Neutrophil (primary cell): ENCODE measurements around the gene FRAT2.
A peak's percentile ranks its signal among the peaks of the same experiment; 100 is the strongest.
"Not testable (repeated sequence)": the region's sequence is repeated elsewhere in the genome, so short reads cannot be mapped to it uniquely, and the experiment has no call there.

Experiments used
- H3K27ac ChIP-seq: fragments of 200-600 bp; sonication (generic); 2 replicates; pipeline ENCODE4 v1.5.1; 2016; ENCODE audit warnings: mild to moderate bottlenecking, moderate library complexity
- H3K27me3 ChIP-seq: fragments of 200-600 bp; sonication (generic); 2 replicates; pipeline ENCODE4 v1.6.0; 2016; ENCODE audit warnings: mild to moderate bottlenecking
- H3K36me3 ChIP-seq: fragments of 200-600 bp; sonication (generic); 2 replicates; pipeline ENCODE4 v1.5.1; 2017
- H3K4me1 ChIP-seq, 2 experiments: fragments of 200-600 bp in 1 of 2; sonication (generic) in 1 of 2; 1 replicate in 1 of 2; 2 replicates in 1 of 2; pipeline versions ENCODE4 v1.5.1 to v1.6.1; 2013 to 2016; ENCODE audit warnings: low read depth in 1 of 2, low read length in 1 of 2, mild to moderate bottlenecking in 1 of 2, moderate library complexity in 1 of 2; ENCODE audit not compliant: control insufficient read depth in 1 of 2, insufficient read depth in 1 of 2
- H3K4me3 ChIP-seq, 2 experiments: fragments of 200-600 bp in 1 of 2; sonication (generic) in 1 of 2; 1 replicate in 1 of 2; 2 replicates in 1 of 2; pipeline ENCODE4 v1.5.1; 2013 to 2016; ENCODE audit warnings: low read depth in 1 of 2, low read length in 1 of 2, mild to moderate bottlenecking in 1 of 2, moderate library complexity in 1 of 2
- H3K9me3 ChIP-seq: fragments of 200-600 bp; sonication (generic); 2 replicates; pipeline ENCODE4 v1.5.1; 2016
- CTCF ChIP-seq: fragments of 200-600 bp; sonication (generic); IDR thresholded peaks from 2 replicates; pipeline ENCODE4 v1.5.1; 2016; ENCODE audit warnings: antibody characterized with exemption

Gene FRAT2

DNA sequence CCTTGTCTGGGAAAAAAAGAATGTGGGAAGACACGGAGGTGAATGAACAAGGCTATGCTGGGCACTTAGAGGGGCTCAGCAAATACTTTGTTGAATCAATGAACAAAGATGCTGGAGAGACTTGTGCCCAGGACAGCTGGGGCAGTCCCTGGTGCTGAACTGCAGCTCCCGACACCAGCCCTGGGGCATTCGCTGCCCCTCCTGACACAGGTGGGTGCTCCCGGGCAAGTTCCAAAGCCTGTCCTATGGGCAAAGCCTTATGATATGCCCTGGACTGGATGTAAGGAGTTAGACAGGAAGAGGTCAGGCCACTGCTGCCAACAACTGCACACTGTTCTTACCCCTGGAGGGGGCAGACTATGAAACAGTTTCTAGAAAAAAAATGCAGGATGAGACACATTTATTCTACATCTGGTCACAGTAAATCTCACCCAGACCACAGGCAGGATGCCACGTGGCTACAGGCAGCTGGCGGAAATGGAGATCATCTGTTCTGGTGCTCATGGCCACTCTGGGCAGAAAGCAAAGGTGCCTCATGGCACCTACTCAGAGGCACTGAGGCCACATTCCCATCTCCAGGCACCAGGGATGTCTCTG is 21.9 kb upstream of the FRAT2 start:
- Histone ChIP-seq H3K27me3 (no peaks in the 10 kb centered on the region), H3K4me1 (peaks cover 99 to 100% of the 10 kb centered on the region in 2 experiments), H3K27ac (peak overlapping the region; percentile 100), H3K4me3 (peak overlapping the region in 1 of 2 experiments; percentile 48), H3K36me3 (peaks cover 40% of the 10 kb centered on the region), H3K9me3 (no peaks in the 10 kb centered on the region)
- no peak for TF ChIP-seq CTCF

DNA sequence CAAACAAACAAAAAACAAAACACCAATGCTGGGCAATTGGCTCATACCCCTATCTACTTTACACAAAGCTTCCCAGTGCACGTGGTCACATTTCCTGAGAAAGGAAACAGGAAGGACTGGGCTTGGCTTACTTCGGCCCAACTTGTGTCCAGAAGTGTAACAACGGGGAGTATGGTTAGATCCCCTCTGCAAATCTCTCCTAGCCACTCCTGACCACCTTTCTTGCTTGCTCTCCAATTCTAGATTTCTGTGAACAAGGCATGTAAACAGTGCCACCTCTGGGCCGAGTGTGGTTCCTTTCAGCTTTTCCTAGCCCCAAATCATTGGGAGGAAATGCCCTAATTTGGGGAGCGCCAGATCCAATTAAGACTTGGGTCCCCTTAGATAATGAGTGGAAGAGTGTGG is 21.0 kb upstream of the FRAT2 start:
- Histone ChIP-seq H3K36me3 (peaks cover 40% of the 10 kb centered on the region), H3K9me3 (no peaks in the 10 kb centered on the region), H3K27me3 (no peaks in the 10 kb centered on the region), H3K27ac (peak overlapping the region; percentile 100), H3K4me1 (peaks cover 98 to 99% of the 10 kb centered on the region in 2 experiments), H3K4me3 (peak overlapping the region; percentile 40 to 48)
- peak; percentile 52 for TF ChIP-seq CTCF

- Histone ChIP-seq H3K9me3 (no peaks in the 10 kb centered on the region), H3K36me3 (peaks cover 37% of the 10 kb centered on the region), H3K4me1 (peaks cover 90 to 91% of the 10 kb centered on the region in 2 experiments), H3K27me3 (no peaks in the 10 kb centered on the region), H3K4me3 (peak overlapping the region; percentile 38 to 48), H3K27ac (peak overlapping the region; percentile 100)
- TF ChIP-seq CTCF: peak; percentile 51
Measured at GRCh38 chr10:97353945-97354344, 19.4 kb upstream of the FRAT2 start.

DNA sequence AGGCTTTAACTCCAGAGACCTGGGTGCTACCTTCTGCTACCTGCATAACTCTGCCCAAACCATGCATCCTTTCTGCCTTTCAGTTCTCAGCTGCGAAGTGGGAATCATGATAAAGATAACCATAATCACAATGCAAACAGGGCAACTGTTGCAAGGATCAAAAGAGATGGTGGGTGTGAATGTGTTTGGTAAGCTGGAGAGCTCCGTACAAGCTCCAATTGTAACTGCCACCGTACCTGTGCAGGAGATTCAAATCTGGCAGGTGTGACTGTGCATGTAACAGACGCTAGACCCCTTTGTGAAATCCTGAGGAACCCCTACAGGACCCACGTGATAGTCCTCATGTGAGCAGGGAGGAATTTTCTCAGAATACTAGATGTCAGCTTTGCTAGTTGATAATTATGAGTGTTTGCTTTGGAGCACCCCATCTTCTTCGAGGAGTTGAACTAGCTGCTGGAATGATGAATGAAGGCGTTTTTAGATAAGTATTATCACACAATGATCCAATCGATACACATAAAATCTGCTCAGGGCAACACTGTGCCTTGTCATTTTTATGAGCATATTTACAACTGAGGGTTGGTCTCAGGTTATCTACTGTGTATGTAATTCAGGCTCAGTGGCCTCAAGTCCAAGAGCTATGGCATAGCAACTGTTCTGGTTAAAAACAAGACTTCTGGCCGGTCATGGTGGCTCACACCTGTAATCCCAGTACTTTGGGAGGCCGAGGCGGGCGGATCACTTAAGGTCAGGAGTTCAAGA is 15.4 kb upstream of the FRAT2 start:
- H3K4me1 ChIP-seq: peaks cover 59 to 67% of the 10 kb centered on the region in 2 experiments

DNA sequence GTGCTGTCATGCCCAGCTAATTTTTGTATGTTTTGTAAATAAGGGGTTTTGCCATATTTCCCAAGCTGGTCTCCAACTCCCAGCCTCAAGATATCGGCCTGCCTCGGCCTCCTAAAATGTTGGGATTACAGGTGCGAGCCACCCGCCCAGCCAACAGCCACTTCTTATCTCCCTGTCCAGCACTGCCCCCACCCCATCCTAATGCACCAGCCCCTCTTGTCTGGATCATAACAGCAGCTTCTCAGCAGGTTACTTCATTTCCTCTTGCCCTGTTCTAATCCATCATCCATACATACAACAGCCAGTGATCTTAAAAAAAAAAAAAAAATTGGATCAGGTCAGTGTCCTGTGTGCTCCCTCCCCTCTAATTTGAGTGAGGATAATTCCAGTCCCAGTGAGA is 12.8 kb upstream of the FRAT2 start:
- H3K4me3 ChIP-seq: no peak overlapping the region
- peaks cover 10% of the 10 kb centered on the region for H3K36me3 ChIP-seq
- H3K4me1 ChIP-seq: peaks cover 54 to 62% of the 10 kb centered on the region in 2 experiments
- H3K27ac ChIP-seq: peak overlapping the region; percentile 48
- H3K9me3 ChIP-seq: no peaks in the 10 kb centered on the region
- H3K27me3 ChIP-seq: no peaks in the 10 kb centered on the region
- no peak for TF ChIP-seq CTCF

More for the DNA sequence above, 15.4 kb upstream of the FRAT2 start:
- peak overlapping the region; percentile 100 for H3K27ac ChIP-seq
- H3K27me3 ChIP-seq: no peaks in the 10 kb centered on the region
- H3K36me3 ChIP-seq: peaks cover 10% of the 10 kb centered on the region
- no peaks in the 10 kb centered on the region for H3K9me3 ChIP-seq
- no peak overlapping the region for H3K4me3 ChIP-seq
- no peak for TF ChIP-seq CTCF

DNA sequence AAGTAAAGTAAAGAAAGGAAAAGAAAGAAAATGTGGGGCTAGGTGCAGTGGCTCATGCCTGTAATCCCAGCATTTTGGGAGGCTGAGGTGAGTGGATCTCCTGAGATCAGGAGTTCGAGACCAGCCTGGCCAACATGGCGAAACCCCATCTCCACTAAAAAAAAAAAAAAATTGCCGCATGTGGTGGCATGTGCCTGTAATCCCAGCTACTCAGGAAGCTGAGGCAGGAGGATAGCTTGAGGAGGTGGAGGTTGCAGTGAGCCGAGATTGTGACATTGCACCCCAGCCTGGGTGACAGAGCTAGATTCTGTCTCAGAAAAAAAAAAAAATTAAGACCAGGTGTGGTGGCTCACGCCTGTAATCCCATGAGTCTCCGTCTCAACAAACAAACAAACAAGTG is 9.1 kb upstream of the FRAT2 start:
- peaks cover 31 to 36% of the 10 kb centered on the region in 2 experiments for H3K4me1 ChIP-seq
- H3K27ac ChIP-seq: peak overlapping the region; percentile 69
- H3K4me3 ChIP-seq, H3K36me3 ChIP-seq, H3K27me3 ChIP-seq, H3K9me3 ChIP-seq: not testable (repeated sequence)
